HG02938 (cell line): Measurements from ENCODE around the gene SRGAP1.
"Not testable (repeated sequence)": the region's sequence is repeated elsewhere in the genome, so short reads cannot be mapped to it uniquely, and the experiment has no call there.

Experiments
- ATAC-seq: cut with Tn5 transposase; IDR thresholded peaks from one replicate; pipeline ENCODE4 v1.9.1; 2021; ENCODE audit warnings: mild to moderate bottlenecking, moderate library complexity; ENCODE audit not compliant: unreplicated experiment

The SRGAP1 gene

DNA sequence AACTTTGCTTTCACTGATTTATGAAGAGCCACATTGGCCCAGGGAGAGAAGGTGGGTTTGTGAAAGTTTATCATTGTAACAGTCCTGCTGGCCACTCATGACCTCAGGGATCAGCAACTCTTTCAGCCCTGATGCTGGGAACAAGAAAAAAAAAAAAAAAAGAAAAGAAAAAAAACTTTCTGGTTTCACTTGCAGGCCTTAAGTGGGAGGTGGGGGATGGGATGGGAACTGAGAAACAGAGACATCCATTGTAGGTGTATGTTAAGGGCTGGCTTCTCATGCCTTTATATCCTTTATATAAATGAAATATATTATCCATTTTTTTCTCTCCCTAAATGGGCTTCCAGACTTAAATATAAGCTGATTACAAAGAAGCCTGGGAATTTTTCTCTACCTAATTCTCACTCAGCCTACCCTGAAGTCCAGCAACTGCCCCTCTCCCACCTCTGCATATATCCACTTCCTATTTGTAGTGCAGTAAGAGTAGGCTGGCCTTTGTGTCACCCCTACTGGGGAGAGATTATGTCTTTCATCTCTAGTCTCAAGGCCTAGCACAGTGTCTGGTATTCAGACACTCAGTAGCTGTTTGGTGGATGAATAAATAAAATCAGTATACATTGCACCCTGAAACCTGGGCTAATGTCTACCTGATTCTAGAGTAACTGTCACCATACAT lies 190.5 kb downstream of the SRGAP1 start:
- no peak for ATAC-seq

GRCh38 chr12:64036414-64036813 lies 191.9 kb downstream of the SRGAP1 start:
- no peak for ATAC-seq

DNA sequence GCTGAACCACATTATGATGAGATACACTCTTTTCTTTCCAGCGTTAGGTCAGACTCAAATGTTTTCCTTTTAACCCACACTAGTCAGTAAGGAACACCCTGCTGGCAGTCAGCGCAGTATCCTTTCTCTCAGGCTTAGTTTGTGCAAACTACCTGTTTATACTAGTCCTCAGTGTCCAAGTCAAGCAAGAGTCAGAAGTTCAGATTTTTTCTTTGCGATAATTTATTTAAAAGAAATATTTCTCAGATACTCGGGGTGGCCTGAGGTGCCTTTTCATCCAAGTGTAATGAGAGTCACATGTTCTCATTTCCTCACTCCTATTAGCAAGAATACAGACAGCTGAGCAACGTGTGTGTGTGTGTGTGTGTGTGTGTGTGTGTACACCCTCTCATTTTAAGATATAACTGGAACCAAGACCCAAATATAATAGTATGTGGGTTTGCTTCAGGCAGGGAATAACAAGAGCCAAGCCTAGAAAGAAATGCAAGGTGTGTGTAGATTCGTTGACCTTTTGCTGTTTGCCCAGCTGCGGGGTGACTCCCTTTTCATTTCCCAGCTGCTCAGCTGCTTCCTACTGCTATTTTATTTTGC lies 194.9 kb downstream of the SRGAP1 start:
- ATAC-seq, result no peak

DNA sequence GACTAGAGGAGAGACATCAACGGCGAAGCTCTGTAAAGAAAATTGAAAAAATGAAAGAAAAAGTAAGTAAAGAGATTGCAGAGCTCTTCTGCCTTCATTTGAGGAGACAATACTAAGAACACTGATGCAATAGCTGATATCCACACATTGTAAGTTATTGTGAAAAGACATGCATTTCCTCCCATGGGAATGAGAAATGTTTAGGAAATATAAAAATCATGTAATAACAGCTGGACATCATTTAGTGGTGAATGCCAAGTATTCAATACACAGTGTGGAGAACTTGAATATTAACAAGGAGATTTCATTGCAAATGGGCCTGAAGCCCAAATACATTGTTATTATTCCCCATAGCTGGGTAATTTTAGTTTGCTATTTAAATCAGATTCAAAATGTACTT lies 198.4 kb downstream of the SRGAP1 start:
- no peak for ATAC-seq

DNA sequence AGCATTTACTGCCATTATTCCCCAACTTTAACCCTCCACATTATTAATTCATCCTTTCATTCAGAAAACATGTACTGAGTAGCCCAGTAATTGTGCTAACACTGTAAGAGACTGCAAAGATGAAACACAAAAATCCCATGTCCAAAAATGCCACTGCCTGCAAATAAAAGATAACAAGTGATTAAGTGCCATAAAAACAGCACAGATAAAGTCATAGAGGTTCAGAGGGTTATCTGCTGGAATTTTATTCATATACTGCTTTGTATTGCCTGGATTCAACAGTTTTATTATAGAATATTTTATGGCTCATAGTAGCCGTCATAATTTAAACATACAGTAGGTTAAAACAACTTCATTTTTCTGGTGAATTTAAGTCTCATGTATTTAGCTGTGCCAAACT lies 199.7 kb downstream of the SRGAP1 start:
- ATAC-seq, result no peak

- ATAC-seq, result no peak
These were observed 206.6 kb downstream of the SRGAP1 start for GRCh38 chr12:64051057-64051456.

DNA sequence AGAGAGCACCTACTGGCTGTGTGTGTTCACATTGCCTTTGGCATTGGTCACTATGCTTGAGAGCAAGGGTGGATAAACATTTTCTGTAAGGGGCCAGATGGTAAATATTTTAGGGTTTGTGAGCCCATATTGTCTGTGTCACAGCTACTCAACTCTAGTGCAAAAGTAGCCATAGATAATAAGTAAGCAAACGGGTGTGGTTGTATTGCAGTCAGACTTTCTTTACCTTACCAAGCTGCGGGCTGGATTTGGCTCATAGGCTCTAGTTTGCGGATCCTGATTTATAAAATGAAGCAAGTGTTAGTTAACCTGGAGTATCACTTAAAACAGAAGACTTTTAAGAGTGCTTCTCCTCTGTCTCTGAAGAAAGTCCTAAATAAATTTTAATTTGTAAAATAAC lies 208.6 kb downstream of the SRGAP1 start:
- ATAC-seq, result no peak

GRCh38 chr12:64054079-64054520 lies 209.6 kb downstream of the SRGAP1 start:
- ATAC-seq, result no peak

GRCh38 chr12:64056741-64057140 lies 212.2 kb downstream of the SRGAP1 start:
- ATAC-seq, result no peak

DNA sequence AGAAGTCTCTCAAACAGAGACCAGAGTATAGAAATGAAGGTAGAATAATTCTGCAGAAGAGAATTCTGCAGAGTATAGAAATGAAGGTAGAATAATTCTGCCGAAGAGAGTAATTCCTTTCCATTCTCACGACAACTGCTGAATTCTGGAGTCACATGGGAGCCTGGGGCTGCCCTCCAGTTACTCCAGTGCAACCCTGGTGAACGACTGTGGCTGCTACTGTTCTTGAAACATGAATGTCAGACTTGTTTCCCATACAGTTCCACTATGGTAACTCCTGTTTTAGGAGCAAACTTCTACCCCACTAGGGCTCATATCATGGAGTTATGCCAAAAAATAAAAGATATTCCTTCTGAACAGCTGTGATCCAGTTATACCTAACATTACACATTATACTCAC lies 213.2 kb downstream of the SRGAP1 start:
- no peak for ATAC-seq

- ATAC-seq, result no peak
These were observed 214.2 kb downstream of the SRGAP1 start for GRCh38 chr12:64058541-64059265.

DNA sequence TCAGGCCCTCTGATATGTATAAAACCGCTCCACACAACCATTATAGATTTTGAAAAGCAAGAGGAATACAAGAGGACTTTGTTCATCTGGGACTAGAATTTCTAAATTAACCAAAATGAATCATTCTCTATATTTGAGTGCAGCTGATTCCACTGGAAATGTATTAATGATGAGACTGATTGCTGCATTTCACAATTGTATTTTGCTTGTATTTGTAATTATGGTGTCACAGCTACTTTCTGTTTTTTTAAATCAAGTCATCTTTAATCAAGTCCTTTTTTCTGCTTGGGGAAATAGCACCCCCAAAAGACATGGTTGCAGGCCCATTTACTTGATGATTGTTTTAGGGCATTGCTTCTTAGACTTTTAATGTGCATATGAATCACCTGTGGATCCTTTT lies 215.2 kb downstream of the SRGAP1 start:
- ATAC-seq, result no peak

GRCh38 chr12:64061868-64062375 lies 217.4 kb downstream of the SRGAP1 start:
- ATAC-seq, result no peak

DNA sequence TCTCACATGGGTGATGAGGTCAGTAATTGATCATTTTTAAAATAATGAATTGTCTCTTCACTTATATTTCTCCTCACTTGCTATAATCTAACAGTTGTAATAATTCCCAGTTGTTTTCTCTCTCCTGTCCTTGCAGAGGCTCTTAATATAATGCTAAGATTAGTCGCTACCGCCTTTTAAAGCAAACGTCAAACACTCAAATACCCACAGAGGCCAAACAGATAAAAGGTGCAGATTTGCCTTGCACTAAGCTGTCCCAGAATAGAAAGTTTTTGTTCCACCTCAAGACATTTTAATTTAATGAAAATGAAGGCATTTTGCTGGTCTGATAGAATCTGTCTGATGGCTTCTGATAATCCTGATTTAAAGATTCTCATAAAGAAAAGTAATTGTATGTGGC lies 218.6 kb downstream of the SRGAP1 start:
- ATAC-seq, result no peak

DNA sequence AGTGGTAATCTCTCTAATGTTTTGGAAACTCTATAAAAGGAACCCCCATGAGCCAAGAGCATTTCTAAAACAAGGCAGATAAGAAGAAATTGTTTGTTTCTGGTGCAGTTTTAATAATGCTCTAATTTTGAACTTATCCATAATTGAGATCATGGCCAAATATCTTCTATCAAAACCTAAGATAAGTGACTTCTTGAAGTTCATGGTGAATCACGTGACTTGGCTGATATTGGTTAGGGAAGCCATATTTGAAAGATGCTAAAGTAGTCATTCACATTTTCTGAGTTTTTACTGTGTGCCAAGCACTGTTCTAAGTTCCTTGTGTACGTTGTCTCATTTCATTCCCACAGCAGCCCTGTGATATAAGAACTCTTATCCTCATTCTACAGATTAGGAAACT lies 219.7 kb downstream of the SRGAP1 start:
- ATAC-seq, result no peak

DNA sequence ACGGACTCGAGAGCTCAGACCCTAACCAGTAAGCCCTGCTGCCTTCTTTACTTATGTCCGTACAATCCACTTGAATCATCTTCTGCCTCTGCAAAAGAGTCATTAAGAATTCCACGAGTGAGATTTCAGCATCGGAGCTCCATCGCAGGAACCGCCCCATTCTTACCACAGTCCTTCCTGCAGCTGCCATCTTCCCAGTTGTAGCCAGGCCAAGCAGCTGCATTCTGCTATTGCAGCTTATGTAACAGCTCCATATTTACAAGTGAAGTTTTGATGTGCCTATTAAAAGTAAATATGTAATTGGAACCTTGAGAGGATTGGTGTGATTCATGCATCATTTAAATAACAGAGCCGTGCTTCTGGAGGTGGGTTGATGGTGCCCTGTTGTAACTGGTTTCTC lies 220.2 kb downstream of the SRGAP1 start:
- no peak for ATAC-seq

DNA sequence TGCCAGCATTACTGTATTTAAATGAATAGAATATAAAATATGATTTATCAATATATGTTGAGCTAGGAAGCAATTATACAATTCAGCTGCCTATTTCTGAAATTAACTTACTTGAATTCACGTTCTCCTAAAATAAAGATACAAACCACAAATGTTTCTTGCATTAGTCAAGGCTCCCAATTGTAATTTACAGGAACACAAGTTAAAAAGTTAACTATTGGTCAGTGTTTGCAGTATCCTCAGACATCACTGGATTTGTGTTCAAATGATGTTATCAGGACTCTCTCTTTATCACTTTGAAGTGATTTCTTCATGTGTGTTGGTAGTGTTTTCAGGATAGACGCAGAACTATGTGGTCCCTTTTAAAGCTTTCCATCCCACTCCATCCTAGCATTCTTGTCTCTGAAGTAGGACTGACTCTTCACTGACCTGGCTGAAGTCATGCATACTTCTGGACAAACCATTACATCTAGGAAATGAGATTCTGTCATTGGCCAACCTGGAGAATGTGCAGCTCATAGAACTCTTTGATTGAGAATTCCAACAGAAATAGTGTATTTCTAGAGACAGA lies 221.5 kb downstream of the SRGAP1 start:
- no peak for ATAC-seq

GRCh38 chr12:64066776-64067175 lies 222.3 kb downstream of the SRGAP1 start:
- ATAC-seq, result no peak

DNA sequence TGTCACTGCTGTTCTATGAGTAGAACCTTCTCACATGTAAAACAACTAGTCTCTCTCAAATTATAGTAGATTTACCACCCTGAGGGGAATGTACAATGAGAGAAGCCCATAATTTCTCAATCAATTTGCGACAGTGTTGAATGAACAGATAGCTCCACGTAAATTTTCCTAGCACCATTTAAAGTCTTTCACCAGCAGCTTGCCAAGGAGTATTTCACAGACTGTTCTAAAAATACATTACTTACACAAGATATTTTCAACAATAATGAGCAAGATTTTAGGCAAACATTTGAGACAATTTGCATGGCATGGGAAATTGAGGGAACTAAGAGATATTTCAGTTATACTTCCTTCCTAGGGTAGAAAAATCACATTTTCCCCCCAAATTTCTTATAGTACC lies 226.0 kb downstream of the SRGAP1 start:
- ATAC-seq, result no peak

GRCh38 chr12:64072916-64073575 lies 228.5 kb downstream of the SRGAP1 start:
- ATAC-seq, result no peak

DNA sequence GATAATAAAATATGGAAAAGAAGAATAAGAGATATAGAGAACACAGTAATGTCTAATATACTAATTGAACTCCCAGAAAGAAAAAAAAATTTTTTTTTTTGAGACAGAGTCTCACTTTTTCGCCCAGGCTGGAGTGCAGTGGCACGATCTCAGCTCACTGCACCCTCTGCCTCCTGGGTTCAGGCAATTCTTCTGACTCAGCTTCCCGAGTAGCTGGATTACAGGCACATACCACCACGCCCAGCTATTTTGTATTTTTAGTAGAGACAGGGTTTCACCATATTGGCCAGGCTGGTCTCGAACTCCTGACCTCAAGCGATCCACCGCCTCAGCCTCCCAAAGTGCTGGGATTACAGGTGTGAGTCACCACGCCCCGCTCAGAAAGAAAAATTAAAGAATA lies 232.1 kb downstream of the SRGAP1 start:
- not testable (repeated sequence) for ATAC-seq
